Epithelial cell of esophagus (primary cell): Measurements from ENCODE around the gene MCUB.

ENCODE experiments used
- DNase-seq: peaks from one replicate; pipeline ENCODE4 v3.0.0; 2010; ENCODE audit warnings: low read depth
- H3K4me3 ChIP-seq: 2 replicates; pipeline ENCODE4 v1.5.1; 2011; ENCODE audit warnings: mild to moderate bottlenecking, low read length, control low read depth
- CTCF ChIP-seq: IDR thresholded peaks from 2 replicates; pipeline ENCODE4 v1.5.1; 2011; ENCODE audit warnings: low read depth, mild to moderate bottlenecking, low read length, control low read depth, inconsistent platforms; ENCODE audit not compliant: insufficient read depth; ENCODE audit errors: missing control alignments

The MCUB gene

GRCh38 chr4:109699553-109700225 is 139.6 kb downstream of the MCUB start:
- no peak for TF ChIP-seq CTCF
- peak; percentile 5 for DNase-seq
- no peak overlapping the region for H3K4me3 ChIP-seq

- DNase-seq, result peak; percentile 8
- H3K4me3 ChIP-seq, result peak overlapping the region; percentile 80
- TF ChIP-seq CTCF, result no peak
Measured at GRCh38 chr4:109701566-109702410, 141.7 kb downstream of the MCUB start.

GRCh38 chr4:109702950-109703663 is 143.1 kb downstream of the MCUB start, which contains the start of gene CASP6:
Gene CASP6 (minus strand): TSS chr4:109703445. CDS start chr4:109703395, 50 bp downstream.
- H3K4me3 ChIP-seq, result peak within 1 kb of the TSS; percentile 80
- TF ChIP-seq CTCF, result peak; percentile 62

GRCh38 chr4:109703664-109704361 is 143.8 kb downstream of the MCUB start:
- peak; percentile 14 for DNase-seq
- peak overlapping the region; percentile 80 for H3K4me3 ChIP-seq
- TF ChIP-seq CTCF, result no peak

More at GRCh38 chr4:109702950-109703663, 143.1 kb downstream of the MCUB start, which contains the start of gene CASP6:
- peak; percentile 80 for DNase-seq

- DNase-seq, result no peak
- no peak overlapping the region for H3K4me3 ChIP-seq
- no peak for TF ChIP-seq CTCF
Measured at GRCh38 chr4:109708435-109708834, 148.4 kb downstream of the MCUB start.

- no peak for TF ChIP-seq CTCF
- no peak overlapping the region for H3K4me3 ChIP-seq
- no peak for DNase-seq
Measured at GRCh38 chr4:109708990-109709389, 148.9 kb downstream of the MCUB start.
